ENCODE measurements around the gene VAT1L. TPM values are rescaled to one million over a fixed set of nuclear protein-coding genes. Genes with fewer than 3 reads are reported as not detected.

VAT1L gene
- polyA plus RNA-seq, 1 of the 3 experiments (the other 2 are of a cell fraction) = 52.5 TPM

DNA sequence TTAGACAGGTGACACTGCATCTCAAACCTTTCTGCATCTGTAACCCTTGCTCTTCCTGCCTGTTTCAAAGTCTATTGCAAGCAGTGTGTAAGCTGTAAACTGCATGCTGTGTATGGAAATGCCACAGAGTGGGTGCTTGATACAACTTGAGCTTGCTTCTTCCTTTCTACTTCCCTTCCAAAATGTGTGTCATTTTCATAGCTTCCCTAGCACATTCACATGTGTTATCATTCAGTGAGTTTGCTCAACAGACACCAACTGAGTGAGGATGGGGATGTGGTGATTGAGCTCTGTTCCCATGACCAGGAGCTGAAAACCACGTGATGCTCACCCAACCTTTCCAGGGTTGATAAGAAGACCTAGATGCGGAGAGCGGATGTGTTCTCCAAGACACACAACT, 111.1 kb downstream of the VAT1L start:
- H3F3A ChIP-seq (replicated peaks; ENCODE audit: insufficient read depth) = peaks cover 26% of the 10 kb centered on the region
- no peaks in the 10 kb centered on the region for H3K9me2 ChIP-seq
- no peak overlapping the region for H3K4me2 ChIP-seq
- H3K9ac ChIP-seq = no peak overlapping the region
- no peaks in the 10 kb centered on the region for H3K36me3 ChIP-seq (replicated peaks in 1 of 2; ENCODE audit: control insufficient read depth in 1 of 2, insufficient read depth in 2 of 2, low read length in 1 of 2)
- no peaks in the 10 kb centered on the region for H3K9me3 ChIP-seq
- no peak overlapping the region for H3K27ac ChIP-seq (ENCODE audit: low read depth in 2 of 2, low read length in 1 of 2)
- ChIA-PET CTCF (interaction anchor here (1.0 kb wide), 1 partner anchor 71 kb away, joined by 4 read pairs; no protein-coding TSS in a partner anchor), POLR2A (no interaction called here)
- no peak overlapping the region for H2AFZ ChIP-seq (ENCODE audit: low read depth)
- TF ChIP-seq MAX (IDR thresholded peaks at IDR 0.05; ENCODE audit: low read depth) = no peak
- no peak for TF ChIP-seq FOSL2 (IDR thresholded peaks at IDR 0.05; ENCODE audit: borderline replicate concordance, low read depth)
- TF ChIP-seq TCF12 (IDR thresholded peaks at IDR 0.05) = no peak
- TF ChIP-seq NFIC (IDR thresholded peaks at IDR 0.05; ENCODE audit: borderline replicate concordance) = no peak
- TF ChIP-seq EP300 (IDR thresholded peaks at IDR 0.05; ENCODE audit: borderline replicate concordance in 1 of 2, low read depth in 1 of 2, low read length in 1 of 2) = no peak
- no peak for TF ChIP-seq MEF2A (IDR thresholded peaks at IDR 0.05; ENCODE audit: borderline replicate concordance, low read depth)
- no peak for TF ChIP-seq IRF3 (IDR thresholded peaks at IDR 0.05; ENCODE audit: low read depth, low read length)
- no peak for TF ChIP-seq YY1 (IDR thresholded peaks at IDR 0.05; ENCODE audit: low read depth)
- no peak for TF ChIP-seq TEAD4 (IDR thresholded peaks at IDR 0.05; ENCODE audit: borderline replicate concordance, insufficient read depth)
- TF ChIP-seq GABPA (IDR thresholded peaks at IDR 0.05; ENCODE audit: low read depth) = no peak
- no peak for TF ChIP-seq USF2 (IDR thresholded peaks at IDR 0.05; ENCODE audit: borderline replicate concordance, low read depth, low read length)
- TF ChIP-seq RAD21 (IDR thresholded peaks at IDR 0.05; ENCODE audit: low read length) = no peak
- no peak for TF ChIP-seq JUND (IDR thresholded peaks at IDR 0.05)
- TF ChIP-seq FOXJ3 (CRISPR knock-in tag; IDR thresholded peaks at IDR 0.05) = no peak
- no peak for TF ChIP-seq RFX5 (IDR thresholded peaks at IDR 0.05; ENCODE audit: low read length)
- no peak for TF ChIP-seq NRF1 (IDR thresholded peaks at IDR 0.05; ENCODE audit: low read depth, low read length)
- TF ChIP-seq, protein P1, sequence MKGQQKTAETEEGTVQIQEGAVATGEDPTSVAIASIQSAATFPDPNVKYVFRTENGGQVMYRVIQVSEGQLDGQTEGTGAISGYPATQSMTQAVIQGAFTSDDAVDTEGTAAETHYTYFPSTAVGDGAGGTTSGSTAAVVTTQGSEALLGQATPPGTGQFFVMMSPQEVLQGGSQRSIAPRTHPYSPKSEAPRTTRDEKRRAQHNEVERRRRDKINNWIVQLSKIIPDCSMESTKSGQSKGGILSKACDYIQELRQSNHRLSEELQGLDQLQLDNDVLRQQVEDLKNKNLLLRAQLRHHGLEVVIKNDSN (IDR thresholded peaks at IDR 0.05; ENCODE audit: borderline replicate concordance, low read depth) = no peak
- TF ChIP-seq REST (IDR thresholded peaks at IDR 0.05; ENCODE audit: low read depth, low read length) = no peak
- no peak for DNase-seq
- no peaks in the 10 kb centered on the region for H3K79me2 ChIP-seq (ENCODE audit: insufficient read depth)
- no peaks in the 10 kb centered on the region for H4K20me1 ChIP-seq (ENCODE audit: insufficient read depth)
- 85% methylated on average over 3 of the region's 3 CpGs for WGBS (ENCODE audit: low lambda C conversion rate)
- no peaks in the 10 kb centered on the region for H3K27me3 ChIP-seq (ENCODE audit: insufficient read depth)
- peaks cover 15 to 27% of the 10 kb centered on the region in 2 experiments for H3K4me1 ChIP-seq (ENCODE audit: control insufficient read depth in 1 of 2, insufficient read depth in 2 of 2, low read depth in 1 of 2, low read length in 1 of 2)
- H3K4me3 ChIP-seq (ENCODE audit: low read depth in 2 of 2, low read length in 1 of 2) = no peak overlapping the region
